ENCODE data around the gene MAN1C1. TPM values are rescaled to one million over a fixed set of nuclear protein-coding genes. Genes with fewer than 3 reads are reported as not detected.

MAN1C1 gene
- total and polyA plus RNA-seq, 2 donors (not counting 1 experiment from before 2014, with no cell fraction given), result 0.31 to 0.89 TPM

- H3K4me3 ChIP-seq (ENCODE audit: control extremely low read depth in 1 of 5, extremely low read depth in 1 of 5, insufficient read depth in 1 of 5, low read depth in 2 of 5, low read length in 4 of 5), result no peak overlapping the region
- no peak overlapping the region for H2AFZ ChIP-seq (ENCODE audit: insufficient read depth, low read depth, low read length, poor library complexity, severe bottlenecking)
- H3K4me1 ChIP-seq (ENCODE audit: control insufficient read depth in 2 of 2, insufficient read depth in 2 of 2, low read length in 2 of 2), result no peaks in the 10 kb centered on the region
- H4K20me1 ChIP-seq (ENCODE audit: control insufficient read depth, insufficient read depth, low read length, poor library complexity, severe bottlenecking), result no peaks in the 10 kb centered on the region
- peaks cover 0 to 6% (median 0%) of the 10 kb centered on the region in 4 experiments for H3K27me3 ChIP-seq (replicated peaks in 1 of 4; ENCODE audit: control extremely low read depth in 1 of 4, control insufficient read depth in 3 of 4, insufficient read depth in 4 of 4, low read length in 3 of 4)
- H3K9ac ChIP-seq (ENCODE audit: low read length), result no peak overlapping the region
- ATAC-seq (ENCODE audit: low read depth) (no peak), DNase-seq (no peak)
- no peak overlapping the region for H3K27ac ChIP-seq (ENCODE audit: low read length in 2 of 2)
- no peaks in the 10 kb centered on the region for H3K9me3 ChIP-seq (ENCODE audit: control extremely low read depth in 1 of 3, control insufficient read depth in 2 of 3, insufficient read depth in 1 of 3, low read length in 2 of 3)
- TF ChIP-seq CTCF (IDR thresholded peaks at IDR 0.05), result no peak
- no peak for TF ChIP-seq EZH2 (IDR thresholded peaks at IDR 0.05; ENCODE audit: borderline replicate concordance, insufficient read depth, low read depth, low read length, poor library complexity, severe bottlenecking)
- Mint-ChIP-seq H3K9me3 (ENCODE audit: insufficient read depth) (no peaks in the 10 kb centered on the region), H3K4me3 (no peak overlapping the region), H3K4me1 (no peaks in the 10 kb centered on the region), H3K27me3 (peaks cover 6% of the 10 kb centered on the region), H3K27ac (no peak overlapping the region)
- H3K36me3 ChIP-seq (replicated peaks in 1 of 2; ENCODE audit: control extremely low read depth in 1 of 2, control insufficient read depth in 1 of 2, extremely low read depth in 1 of 2, insufficient read depth in 2 of 2, low read length in 1 of 2), result no peaks in the 10 kb centered on the region
- intact Hi-C loops (cut with micrococcal nuclease), result no loop called here
- no peak overlapping the region for H3K4me2 ChIP-seq (replicated peaks; ENCODE audit: low read depth, low read length, poor library complexity, severe bottlenecking)
- POLR2A ChIA-PET, result no interaction called here
- WGBS (ENCODE audit: insufficient coverage), result 95% methylated on average over 13 of the region's 13 CpGs
- CTCF ChIA-PET, result no interaction called here
- no peaks in the 10 kb centered on the region for H3K79me2 ChIP-seq (ENCODE audit: control insufficient read depth, insufficient read depth, low read length)
Observed at GRCh38 chr1:25690396-25690956, 73.9 kb downstream of the MAN1C1 start.

- H3K4me3 ChIP-seq (ENCODE audit: control extremely low read depth in 1 of 5, extremely low read depth in 1 of 5, insufficient read depth in 1 of 5, low read depth in 2 of 5, low read length in 4 of 5), result no peak overlapping the region
- Mint-ChIP-seq H3K4me3 (no peak overlapping the region), H3K4me1 (no peaks in the 10 kb centered on the region), H3K9me3 (ENCODE audit: insufficient read depth) (no peaks in the 10 kb centered on the region), H3K27ac (no peak overlapping the region), H3K27me3 (peaks cover 6% of the 10 kb centered on the region)
- no peak overlapping the region for H3K9ac ChIP-seq (ENCODE audit: low read length)
- H3K79me2 ChIP-seq (ENCODE audit: control insufficient read depth, insufficient read depth, low read length), result no peaks in the 10 kb centered on the region
- no peak for ATAC-seq (ENCODE audit: low read depth)
- no peak for TF ChIP-seq EZH2 (IDR thresholded peaks at IDR 0.05; ENCODE audit: borderline replicate concordance, insufficient read depth, low read depth, low read length, poor library complexity, severe bottlenecking)
- TF ChIP-seq CTCF (IDR thresholded peaks at IDR 0.05), result no peak
- peaks cover 0 to 6% (median 0%) of the 10 kb centered on the region in 4 experiments for H3K27me3 ChIP-seq (replicated peaks in 1 of 4; ENCODE audit: control extremely low read depth in 1 of 4, control insufficient read depth in 3 of 4, insufficient read depth in 4 of 4, low read length in 3 of 4)
- H3K4me1 ChIP-seq (ENCODE audit: control insufficient read depth in 2 of 2, insufficient read depth in 2 of 2, low read length in 2 of 2), result no peaks in the 10 kb centered on the region
- H2AFZ ChIP-seq (ENCODE audit: insufficient read depth, low read depth, low read length, poor library complexity, severe bottlenecking), result no peak overlapping the region
- no peaks in the 10 kb centered on the region for H3K9me3 ChIP-seq (ENCODE audit: control extremely low read depth in 1 of 3, control insufficient read depth in 2 of 3, insufficient read depth in 1 of 3, low read length in 2 of 3)
- ChIA-PET CTCF (interaction anchor here (1.1 to 1.3 kb wide), 2 partner anchors 12 to 192 kb away, joined by 3 to 4 read pairs; no protein-coding TSS in a partner anchor), POLR2A (no interaction called here)
- intact Hi-C loops (cut with micrococcal nuclease), result no loop called here
- H3K27ac ChIP-seq (ENCODE audit: low read length in 2 of 2), result no peak overlapping the region
- H3K4me2 ChIP-seq (replicated peaks; ENCODE audit: low read depth, low read length, poor library complexity, severe bottlenecking), result no peak overlapping the region
- no peaks in the 10 kb centered on the region for H4K20me1 ChIP-seq (ENCODE audit: control insufficient read depth, insufficient read depth, low read length, poor library complexity, severe bottlenecking)
- no peak for DNase-seq
- H3K36me3 ChIP-seq (replicated peaks in 1 of 2; ENCODE audit: control extremely low read depth in 1 of 2, control insufficient read depth in 1 of 2, extremely low read depth in 1 of 2, insufficient read depth in 2 of 2, low read length in 1 of 2), result no peaks in the 10 kb centered on the region
- WGBS (ENCODE audit: insufficient coverage), result 92% methylated on average over 4 of the region's 7 CpGs
Observed at GRCh38 chr1:25691211-25691610, 74.6 kb downstream of the MAN1C1 start.
